T-helper 2 cell treated with Interferon-gamma antibody and Interleukin-4, amounts not matched to agents 5 μg/mL and 100 μg/mL, for 36 hours (primary cell): Measurements from ENCODE around the gene VPS26A.

ENCODE experiments used
- DNase-seq: peaks from one replicate; pipeline ENCODE4 v3.0.0; 2021; ENCODE audit warnings: low spot score
- H3K27ac Mint-ChIP-seq: one replicate; pipeline ENCODE4 v1.8.0; 2021; ENCODE audit warnings: mild to moderate bottlenecking, mixed read lengths
- H3K27me3 Mint-ChIP-seq: one replicate; pipeline ENCODE4 v1.8.0; 2021; ENCODE audit warnings: low read depth, mixed read lengths
- H3K36me3 Mint-ChIP-seq: one replicate; pipeline ENCODE4 v1.8.0; 2021; ENCODE audit warnings: low read depth, mixed read lengths
- H3K4me1 Mint-ChIP-seq: one replicate; pipeline ENCODE4 v1.8.0; 2021; ENCODE audit warnings: low read depth, mixed read lengths
- H3K4me3 Mint-ChIP-seq: one replicate; pipeline ENCODE4 v1.8.0; 2022; ENCODE audit warnings: mild to moderate bottlenecking, moderate library complexity, mixed read lengths
- H3K9me3 Mint-ChIP-seq: one replicate; pipeline ENCODE4 v1.8.0; 2021; ENCODE audit warnings: mixed read lengths

VPS26A gene

DNA sequence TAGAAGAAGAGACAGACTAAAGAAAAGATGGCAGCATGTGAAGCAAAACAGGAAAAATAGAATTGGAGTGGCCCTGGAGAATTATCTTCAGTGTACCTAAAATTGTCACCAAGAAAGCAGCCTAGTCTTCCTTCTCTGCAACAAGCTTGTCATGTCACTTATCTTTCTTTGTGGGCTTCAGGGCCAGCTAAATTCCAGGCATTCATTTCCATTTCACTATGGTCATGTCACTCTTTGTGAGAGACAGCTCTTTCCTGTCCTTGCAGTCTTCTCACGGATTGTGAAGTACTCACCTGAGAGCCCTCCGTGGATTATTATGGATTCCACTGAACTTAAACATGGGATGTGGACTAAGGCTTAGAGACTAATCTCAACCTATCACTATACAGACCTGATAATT lies 87.1 kb downstream of the VPS26A start:
- H3K9me3 Mint-ChIP-seq, result no peaks in the 10 kb centered on the region
- H3K4me1 Mint-ChIP-seq, result peaks cover 45% of the 10 kb centered on the region
- H3K27ac Mint-ChIP-seq, result no peak overlapping the region
- no peak overlapping the region for H3K4me3 Mint-ChIP-seq
- DNase-seq, result no peak
- no peaks in the 10 kb centered on the region for H3K27me3 Mint-ChIP-seq
- peaks cover 30% of the 10 kb centered on the region for H3K36me3 Mint-ChIP-seq

DNA sequence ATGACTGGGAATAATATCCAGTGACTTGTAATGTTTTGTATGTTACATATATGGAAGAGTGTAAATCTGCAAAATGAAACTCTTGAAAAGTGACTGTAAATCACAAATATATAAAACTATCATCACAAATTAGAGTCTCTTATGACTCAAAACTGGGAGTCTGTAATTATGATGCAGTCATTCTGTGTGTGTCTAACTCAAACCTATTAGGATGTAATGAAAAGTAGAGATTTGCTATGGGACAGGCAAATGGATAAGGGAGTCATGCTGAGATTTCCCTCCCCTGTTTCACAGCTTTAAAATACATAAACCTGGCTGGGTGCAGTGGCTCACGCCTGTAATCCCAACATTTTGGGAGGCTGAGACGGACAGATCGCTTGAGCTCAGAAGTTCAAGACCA lies 87.5 kb downstream of the VPS26A start:
- DNase-seq, result no peak
- Mint-ChIP-seq H3K9me3 (no peaks in the 10 kb centered on the region), H3K27me3 (no peaks in the 10 kb centered on the region), H3K4me3 (no peak overlapping the region), H3K36me3 (peaks cover 26% of the 10 kb centered on the region), H3K4me1 (peaks cover 44% of the 10 kb centered on the region), H3K27ac (no peak overlapping the region)

DNA sequence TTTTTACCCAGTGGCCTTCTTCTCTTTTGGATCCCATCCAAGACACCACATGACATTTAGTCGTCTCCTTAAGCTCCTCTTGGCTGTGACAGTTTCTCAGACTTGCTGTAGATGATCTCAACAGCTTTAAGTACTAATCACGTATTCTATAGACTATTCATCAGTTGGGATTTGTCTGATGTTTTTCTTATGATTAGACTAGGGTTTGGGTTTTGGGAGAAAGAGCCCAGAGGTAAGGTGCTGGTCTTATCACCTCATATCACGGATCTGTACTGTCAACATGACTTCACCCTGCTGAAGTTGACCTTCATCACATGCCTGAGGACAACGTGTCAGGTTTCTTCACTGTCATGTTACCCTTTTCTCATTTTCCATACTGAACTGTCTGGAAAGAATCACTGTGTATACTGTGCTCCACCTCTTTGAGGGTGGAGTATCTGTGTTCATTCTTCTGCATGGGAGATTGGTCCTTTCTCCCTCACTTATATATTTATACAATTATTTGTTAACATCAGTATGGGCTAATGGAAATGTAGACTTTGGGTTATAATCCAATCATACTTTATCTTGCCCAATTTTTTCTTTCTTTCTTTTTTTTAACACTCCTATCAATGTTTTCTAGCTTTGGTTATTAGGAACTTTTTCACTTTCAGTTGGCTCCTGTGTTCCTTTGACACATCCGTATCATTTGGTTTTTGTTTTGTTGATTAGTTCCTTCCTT lies 89.8 kb downstream of the VPS26A start:
- DNase-seq, result no peak
- Mint-ChIP-seq H3K36me3 (peaks cover 9% of the 10 kb centered on the region), H3K4me3 (no peak overlapping the region), H3K4me1 (peaks cover 36% of the 10 kb centered on the region), H3K27me3 (no peaks in the 10 kb centered on the region), H3K9me3 (no peaks in the 10 kb centered on the region), H3K27ac (peak overlapping the region; percentile 20)

DNA sequence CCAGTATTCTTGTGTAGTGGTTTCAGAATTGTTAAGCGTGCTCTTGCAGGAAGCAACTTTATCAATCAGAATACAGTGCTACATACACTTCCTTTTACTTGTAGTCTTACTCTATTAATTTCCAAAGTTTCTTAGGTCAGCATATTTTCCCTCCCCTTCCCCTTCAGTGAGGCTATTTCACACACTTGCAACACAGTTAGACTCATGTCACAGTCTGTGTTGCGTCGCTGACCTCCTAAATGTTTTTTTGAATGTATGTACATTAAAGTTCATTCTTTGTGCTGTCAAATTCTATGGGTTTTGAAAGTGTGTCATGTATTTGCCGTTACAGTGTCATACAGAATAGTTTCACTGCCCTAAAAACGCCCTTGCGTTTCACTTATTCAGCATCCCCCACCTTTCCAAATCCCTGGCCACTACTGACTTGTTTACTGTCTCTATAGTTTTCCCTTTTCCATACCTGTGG lies 90.7 kb downstream of the VPS26A start:
- H3K4me3 Mint-ChIP-seq, result no peak overlapping the region
- H3K36me3 Mint-ChIP-seq, result peaks cover 3% of the 10 kb centered on the region
- no peak for DNase-seq
- peaks cover 33% of the 10 kb centered on the region for H3K4me1 Mint-ChIP-seq
- H3K27ac Mint-ChIP-seq, result no peak overlapping the region
- H3K9me3 Mint-ChIP-seq, result no peaks in the 10 kb centered on the region
- H3K27me3 Mint-ChIP-seq, result no peaks in the 10 kb centered on the region

DNA sequence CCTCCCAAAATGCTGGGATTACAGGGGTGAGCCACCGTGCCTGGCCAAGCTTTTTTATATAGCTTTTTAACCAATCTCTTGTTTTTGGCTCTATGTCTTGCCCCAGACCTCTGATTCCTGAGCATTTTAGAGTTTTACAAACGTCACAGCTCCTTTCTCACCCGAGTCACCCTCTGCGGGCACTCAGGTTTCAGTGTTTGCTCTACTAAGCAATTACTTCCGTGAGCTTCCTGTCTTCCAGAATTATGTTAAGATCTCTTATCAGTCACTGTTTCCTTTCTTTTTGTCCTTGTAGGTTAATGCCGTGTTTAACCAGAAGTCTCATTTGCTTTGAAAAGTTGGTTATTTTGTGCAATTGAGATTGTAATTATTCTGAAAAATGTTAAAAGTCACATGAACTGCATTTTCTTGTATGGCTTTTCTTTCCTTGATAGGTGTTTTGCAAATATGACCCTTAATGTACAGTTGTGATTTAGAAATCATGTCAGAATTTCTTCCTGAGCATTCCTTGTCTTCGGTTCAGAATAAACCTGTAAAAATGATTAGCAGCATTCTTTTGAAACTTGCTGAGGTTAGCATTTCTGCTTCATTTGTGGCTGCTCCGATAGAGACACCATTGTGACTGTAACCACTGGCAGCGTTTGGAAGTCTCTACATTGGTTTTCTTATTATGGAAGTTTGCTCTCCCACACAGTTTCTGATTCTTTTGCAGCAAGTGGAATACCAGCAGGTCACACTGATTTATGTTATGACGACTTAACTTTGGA lies 91.6 kb downstream of the VPS26A start:
- Mint-ChIP-seq H3K4me1 (peaks cover 27% of the 10 kb centered on the region), H3K36me3 (no peaks in the 10 kb centered on the region), H3K27ac (peak overlapping the region; percentile 90), H3K4me3 (peak overlapping the region; percentile 70), H3K27me3 (no peaks in the 10 kb centered on the region), H3K9me3 (no peaks in the 10 kb centered on the region)
- DNase-seq, result peak; percentile 33

DNA sequence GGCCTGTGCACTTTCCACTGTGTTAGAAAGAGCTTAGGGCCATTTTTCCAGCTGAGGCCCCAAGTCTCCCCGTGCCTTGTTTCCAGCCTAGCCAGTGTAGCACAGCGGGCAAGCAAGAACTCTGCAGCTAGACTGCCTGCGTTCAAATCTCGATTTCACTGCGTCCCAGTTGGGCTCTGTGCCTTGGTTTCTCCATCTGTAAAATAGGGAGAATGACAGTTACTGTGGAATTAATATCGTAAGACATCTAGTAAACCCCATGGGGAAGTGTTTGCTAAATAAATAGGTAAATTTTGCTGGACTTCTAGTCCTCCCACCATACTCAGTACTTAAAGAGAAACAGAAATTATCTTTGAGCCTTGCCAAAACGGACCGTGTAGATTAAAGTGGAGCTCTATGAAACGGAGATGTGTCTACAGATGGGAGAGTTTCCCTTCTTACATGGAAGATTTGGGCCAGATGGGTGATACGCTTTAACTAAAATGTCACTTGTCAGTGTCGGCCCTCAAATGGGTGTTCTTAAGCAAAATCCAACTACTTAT lies 92.7 kb downstream of the VPS26A start:
- H3K27me3 Mint-ChIP-seq, result no peaks in the 10 kb centered on the region
- H3K27ac Mint-ChIP-seq, result peak overlapping the region; percentile 27
- peaks cover 35% of the 10 kb centered on the region for H3K4me1 Mint-ChIP-seq
- no peak for DNase-seq
- no peaks in the 10 kb centered on the region for H3K36me3 Mint-ChIP-seq
- H3K9me3 Mint-ChIP-seq, result no peaks in the 10 kb centered on the region
- H3K4me3 Mint-ChIP-seq, result no peak overlapping the region

DNA sequence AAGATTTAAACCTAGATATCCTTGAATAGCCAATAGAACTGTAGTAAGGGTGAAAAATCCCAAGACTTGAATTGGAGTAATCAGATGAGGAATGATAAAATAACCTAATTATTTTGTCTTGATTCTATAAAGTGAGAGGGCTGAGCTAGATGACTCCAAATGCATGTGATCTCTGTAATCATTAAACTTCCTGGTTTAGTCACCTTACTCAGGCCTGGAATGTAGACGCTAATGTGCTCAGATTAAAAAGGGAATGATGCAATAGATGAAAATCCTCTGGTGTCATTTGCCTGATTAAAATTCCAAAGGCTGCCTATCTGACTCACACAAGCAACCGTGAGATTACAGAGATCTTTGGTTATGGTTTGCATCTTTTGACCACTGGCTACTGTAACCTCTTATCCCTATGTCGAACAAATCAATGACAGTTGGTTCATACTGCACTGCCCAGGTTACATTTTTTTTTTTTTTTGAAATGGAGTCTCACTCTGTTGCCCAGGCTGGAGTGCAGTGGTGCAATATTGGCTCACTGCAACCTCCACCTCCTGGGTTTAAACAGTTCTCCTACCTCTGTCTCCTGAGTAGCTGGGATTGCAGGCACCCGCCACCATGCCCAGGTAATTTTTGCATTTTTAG lies 93.3 kb downstream of the VPS26A start:
- no peaks in the 10 kb centered on the region for H3K27me3 Mint-ChIP-seq
- no peaks in the 10 kb centered on the region for H3K36me3 Mint-ChIP-seq
- no peak for DNase-seq
- H3K4me1 Mint-ChIP-seq, result peaks cover 40% of the 10 kb centered on the region
- no peaks in the 10 kb centered on the region for H3K9me3 Mint-ChIP-seq
- no peak overlapping the region for H3K27ac Mint-ChIP-seq
- H3K4me3 Mint-ChIP-seq, result no peak overlapping the region

DNA sequence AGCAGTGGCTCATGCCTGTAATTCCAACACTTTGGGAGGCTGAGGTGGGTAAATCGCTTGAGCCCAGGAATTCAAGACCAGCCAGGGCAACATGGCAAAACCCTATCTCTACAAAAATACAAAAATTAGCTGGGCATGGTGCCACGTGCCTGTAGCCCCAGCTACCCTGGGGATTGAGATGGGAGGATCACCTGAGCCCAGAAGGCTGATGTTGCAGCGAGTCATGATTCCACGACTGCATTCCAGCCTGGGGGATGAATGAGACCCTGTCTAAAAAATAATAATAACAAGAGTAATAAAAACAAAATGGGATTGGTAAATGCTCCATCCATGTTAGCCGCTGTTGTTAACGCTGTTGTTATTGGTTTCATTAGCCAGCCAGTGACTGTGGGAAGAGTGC lies 94.9 kb downstream of the VPS26A start:
- Mint-ChIP-seq H3K36me3 (no peaks in the 10 kb centered on the region), H3K27ac (no peak overlapping the region), H3K27me3 (no peaks in the 10 kb centered on the region), H3K4me1 (peaks cover 51% of the 10 kb centered on the region), H3K9me3 (no peaks in the 10 kb centered on the region), H3K4me3 (no peak overlapping the region)
- no peak for DNase-seq

DNA sequence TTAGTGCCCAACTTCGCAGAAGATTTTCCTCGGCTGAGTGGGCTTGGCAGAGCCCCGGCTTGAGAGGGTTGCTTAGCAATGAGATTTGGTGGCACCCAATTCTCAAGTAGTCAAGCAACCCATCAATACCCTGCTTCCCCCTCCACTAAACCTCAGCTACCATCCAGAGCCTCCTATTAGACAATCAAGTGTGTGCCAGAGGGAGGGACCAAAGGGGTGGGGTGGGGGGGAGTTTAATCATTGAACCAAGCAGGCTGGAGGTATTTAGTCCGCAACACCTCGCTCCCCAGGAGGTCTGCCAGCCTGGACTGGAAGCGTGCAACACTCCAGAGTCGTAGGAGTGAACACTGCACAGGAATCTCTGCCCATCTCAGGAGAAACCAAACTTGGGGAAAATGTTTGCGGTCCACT lies 96.1 kb downstream of the VPS26A start, which contains the start of gene HKDC1:
TSS of gene HKDC1 (plus strand) at position 292 of the 411 bp plus-strand sequence. CDS start at position 396, 104 bp downstream.
- H3K4me1 Mint-ChIP-seq, result peaks cover 49% of the 10 kb centered on the region
- H3K27ac Mint-ChIP-seq, result peak within 1 kb of the TSS; percentile 74
- H3K36me3 Mint-ChIP-seq, result no peaks in the 10 kb centered on the region
- no peak for DNase-seq
- H3K27me3 Mint-ChIP-seq, result no peaks in the 10 kb centered on the region
- no peak within 1 kb of the TSS for H3K4me3 Mint-ChIP-seq
- no peaks in the 10 kb centered on the region for H3K9me3 Mint-ChIP-seq

DNA sequence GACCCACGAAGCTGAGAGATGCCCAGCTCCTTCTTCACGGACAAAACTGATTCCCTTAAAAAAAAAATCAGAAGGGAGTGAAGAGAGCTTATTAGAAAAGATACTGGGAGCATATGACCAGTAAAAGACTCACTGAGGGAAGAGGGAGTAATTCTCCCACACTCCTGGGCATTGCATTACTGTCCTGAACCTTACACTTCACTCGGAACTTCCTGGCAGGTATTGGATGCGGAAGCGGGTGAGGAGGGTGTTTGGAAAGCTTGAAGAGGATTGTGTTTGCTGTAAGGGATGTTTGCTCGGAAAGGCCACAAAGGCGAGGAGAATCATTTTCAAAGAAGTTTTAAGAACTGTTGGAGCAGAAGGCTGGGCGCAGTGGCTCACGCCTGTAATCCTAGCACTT lies 96.5 kb downstream of the VPS26A start:
- no peaks in the 10 kb centered on the region for H3K9me3 Mint-ChIP-seq

More for the DNA sequence above, 96.5 kb downstream of the VPS26A start:
- H3K36me3 Mint-ChIP-seq, result no peaks in the 10 kb centered on the region
- no peaks in the 10 kb centered on the region for H3K27me3 Mint-ChIP-seq
- peak overlapping the region; percentile 74 for H3K27ac Mint-ChIP-seq
- peaks cover 50% of the 10 kb centered on the region for H3K4me1 Mint-ChIP-seq
- H3K4me3 Mint-ChIP-seq, result no peak overlapping the region
- DNase-seq, result no peak
